GM18499 (cell line): ENCODE data around the gene KNG1.
"Not testable (repeated sequence)": the region's sequence is repeated elsewhere in the genome, so short reads cannot be mapped to it uniquely, and the experiment has no call there.

ENCODE experiments used
- ATAC-seq: cut with Tn5 transposase; IDR thresholded peaks from one replicate; pipeline ENCODE4 v1.9.1; 2021; ENCODE audit warnings: moderate number of reproducible peaks; ENCODE audit not compliant: insufficient read depth, unreplicated experiment

KNG1 gene

GRCh38 chr3:186717039-186717457 is at the start of gene KNG1:
KNG1 (plus strand) TSS chr3:186717359; CDS start chr3:186717543, 184 bp downstream.
- no peak for ATAC-seq

- ATAC-seq: no peak
Measured at GRCh38 chr3:186668426-186668825, 48.7 kb upstream of the KNG1 start.

GRCh38 chr3:186669378-186670084 is 47.6 kb upstream of the KNG1 start:
- ATAC-seq: no peak

GRCh38 chr3:186670155-186670554 is 47.0 kb upstream of the KNG1 start:
- ATAC-seq: no peak

- no peak for ATAC-seq
Measured at GRCh38 chr3:186671051-186671450, 46.1 kb upstream of the KNG1 start.

- no peak for ATAC-seq
Measured at GRCh38 chr3:186678604-186679003, 38.6 kb upstream of the KNG1 start.

- ATAC-seq: no peak
Measured at GRCh38 chr3:186679151-186679550, 38.0 kb upstream of the KNG1 start.

GRCh38 chr3:186680869-186681268 is 36.3 kb upstream of the KNG1 start:
- no peak for ATAC-seq

GRCh38 chr3:186682812-186683211 is 34.3 kb upstream of the KNG1 start:
- ATAC-seq: no peak

- no peak for ATAC-seq
Measured at GRCh38 chr3:186683979-186684378, 33.2 kb upstream of the KNG1 start.

- ATAC-seq: not testable (repeated sequence)
Measured at GRCh38 chr3:186686475-186686874, 30.7 kb upstream of the KNG1 start.

GRCh38 chr3:186687120-186687651 is 30.0 kb upstream of the KNG1 start:
- ATAC-seq: no peak

- not testable (repeated sequence) for ATAC-seq
Measured at GRCh38 chr3:186690304-186690703, 26.9 kb upstream of the KNG1 start.

- no peak for ATAC-seq
Measured at GRCh38 chr3:186691676-186692075, 25.5 kb upstream of the KNG1 start.

- no peak for ATAC-seq
Measured at GRCh38 chr3:186693843-186694242, 23.3 kb upstream of the KNG1 start.

GRCh38 chr3:186694288-186695032 is 22.7 kb upstream of the KNG1 start:
- ATAC-seq: no peak

- ATAC-seq: no peak
Measured at GRCh38 chr3:186696522-186696921, 20.6 kb upstream of the KNG1 start.

- no peak for ATAC-seq
Measured at GRCh38 chr3:186697510-186697909, 19.6 kb upstream of the KNG1 start.

GRCh38 chr3:186700267-186700666 is 16.9 kb upstream of the KNG1 start:
- ATAC-seq: no peak

- not testable (repeated sequence) for ATAC-seq
Measured at GRCh38 chr3:186702451-186702850, 14.7 kb upstream of the KNG1 start.
